ENCODE data around the gene NRK. TPM values are rescaled to one million over a fixed set of nuclear protein-coding genes. Genes with fewer than 3 reads are reported as not detected.
"Not testable (repeated sequence)": the region's sequence is repeated elsewhere in the genome, so short reads cannot be mapped to it uniquely, and the experiment has no call there.

The NRK gene
- total RNA-seq, 3 donors from 2014 or later = 0.16 to 2.6 (median 0.66) TPM

DNA sequence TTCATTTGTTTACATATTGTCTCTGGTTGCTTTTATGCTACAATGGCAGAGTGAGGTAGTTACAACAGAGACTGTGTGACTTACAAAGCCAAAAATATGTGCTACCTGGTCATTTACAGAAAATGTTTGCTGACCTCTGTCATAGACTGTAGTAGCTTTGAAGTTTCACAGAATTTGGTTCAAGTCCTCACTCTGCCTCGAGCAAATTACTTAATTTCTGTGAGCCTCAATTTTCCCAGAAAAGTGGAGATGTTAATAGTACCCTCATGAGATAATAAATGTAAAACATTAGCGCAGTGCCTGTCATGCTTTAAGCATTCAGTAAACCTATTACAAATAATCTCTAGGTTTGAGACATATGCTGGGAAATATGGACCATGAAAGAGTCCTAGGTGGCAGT, 18.4 kb upstream of the NRK start:
- Histone ChIP-seq H3K27ac (no peak overlapping the region), H3K4me3 (no peak overlapping the region), H3K4me1 (no peaks in the 10 kb centered on the region), H3K27me3 (no peaks in the 10 kb centered on the region), H3K36me3 (no peaks in the 10 kb centered on the region), H3K9me3 (peaks cover 15 to 17% of the 10 kb centered on the region in 2 donors)
- DNase-seq (ENCODE audit: low spot score in 2 of 2) = no peak
- intact Hi-C loops (cut with DNase I; ENCODE audit: low total_unique reads) = no loop called here
- TF ChIP-seq POLR2AphosphoS5 (IDR thresholded peaks at IDR 0.05) = no peak
- TF ChIP-seq POLR2A (IDR thresholded peaks at IDR 0.05) = no peak
- TF ChIP-seq, protein P1, sequence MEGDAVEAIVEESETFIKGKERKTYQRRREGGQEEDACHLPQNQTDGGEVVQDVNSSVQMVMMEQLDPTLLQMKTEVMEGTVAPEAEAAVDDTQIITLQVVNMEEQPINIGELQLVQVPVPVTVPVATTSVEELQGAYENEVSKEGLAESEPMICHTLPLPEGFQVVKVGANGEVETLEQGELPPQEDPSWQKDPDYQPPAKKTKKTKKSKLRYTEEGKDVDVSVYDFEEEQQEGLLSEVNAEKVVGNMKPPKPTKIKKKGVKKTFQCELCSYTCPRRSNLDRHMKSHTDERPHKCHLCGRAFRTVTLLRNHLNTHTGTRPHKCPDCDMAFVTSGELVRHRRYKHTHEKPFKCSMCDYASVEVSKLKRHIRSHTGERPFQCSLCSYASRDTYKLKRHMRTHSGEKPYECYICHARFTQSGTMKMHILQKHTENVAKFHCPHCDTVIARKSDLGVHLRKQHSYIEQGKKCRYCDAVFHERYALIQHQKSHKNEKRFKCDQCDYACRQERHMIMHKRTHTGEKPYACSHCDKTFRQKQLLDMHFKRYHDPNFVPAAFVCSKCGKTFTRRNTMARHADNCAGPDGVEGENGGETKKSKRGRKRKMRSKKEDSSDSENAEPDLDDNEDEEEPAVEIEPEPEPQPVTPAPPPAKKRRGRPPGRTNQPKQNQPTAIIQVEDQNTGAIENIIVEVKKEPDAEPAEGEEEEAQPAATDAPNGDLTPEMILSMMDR (IDR thresholded peaks at IDR 0.05) = no peak

DNA sequence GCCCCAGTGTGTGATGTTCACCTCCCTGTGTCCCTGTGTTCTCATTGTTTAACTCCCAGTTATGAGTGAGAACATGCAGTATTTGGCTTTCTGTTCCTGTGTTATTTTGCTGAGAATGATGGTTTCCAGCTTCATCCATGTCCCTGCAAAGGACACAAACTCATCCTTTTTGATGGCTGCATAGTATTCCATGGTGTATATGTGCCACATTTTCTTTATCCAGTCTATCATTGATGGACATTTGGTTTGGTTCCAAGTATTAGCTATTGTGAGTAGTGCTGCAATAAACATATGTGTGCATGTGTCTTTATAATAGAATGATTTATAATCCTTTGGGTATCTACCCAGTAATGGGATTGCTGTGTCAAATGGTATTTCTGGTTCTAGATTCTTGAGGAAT, 16.7 kb upstream of the NRK start:
- H3K4me1 ChIP-seq; intact Hi-C loops (cut with DNase I; ENCODE audit: low total_unique reads); H3K4me3 ChIP-seq; H3K27me3 ChIP-seq; H3K36me3 ChIP-seq; DNase-seq (ENCODE audit: low spot score in 2 of 2); H3K27ac ChIP-seq: not testable (repeated sequence)
- peaks cover 15 to 17% of the 10 kb centered on the region in 2 donors for H3K9me3 ChIP-seq

DNA sequence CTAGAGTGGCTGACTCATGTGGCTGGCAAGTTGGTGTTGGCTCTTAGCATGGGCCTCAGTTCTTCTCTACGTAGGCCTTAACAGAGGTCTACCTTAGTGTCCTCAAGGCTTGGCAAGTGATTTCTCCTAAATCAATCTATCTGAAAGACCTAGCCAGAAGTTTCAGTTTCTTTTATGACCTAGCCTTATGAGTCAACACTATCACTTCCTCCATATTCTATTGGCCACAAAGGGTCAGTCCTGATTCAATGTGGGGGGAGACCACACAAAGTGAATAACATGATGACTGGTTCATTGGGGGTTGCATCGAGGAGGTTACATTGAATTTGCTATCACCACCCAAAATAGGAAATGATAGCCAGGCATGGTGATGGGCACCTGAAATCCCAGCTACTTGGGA, 5.8 kb upstream of the NRK start:
- DNase-seq (ENCODE audit: low spot score in 2 of 2) = no peak
- intact Hi-C loops (cut with DNase I; ENCODE audit: low total_unique reads) = loop anchor here (5.0 kb wide), 1 partner anchor 1564 kb away; the partner anchor contains the start of gene ESX1

DNA sequence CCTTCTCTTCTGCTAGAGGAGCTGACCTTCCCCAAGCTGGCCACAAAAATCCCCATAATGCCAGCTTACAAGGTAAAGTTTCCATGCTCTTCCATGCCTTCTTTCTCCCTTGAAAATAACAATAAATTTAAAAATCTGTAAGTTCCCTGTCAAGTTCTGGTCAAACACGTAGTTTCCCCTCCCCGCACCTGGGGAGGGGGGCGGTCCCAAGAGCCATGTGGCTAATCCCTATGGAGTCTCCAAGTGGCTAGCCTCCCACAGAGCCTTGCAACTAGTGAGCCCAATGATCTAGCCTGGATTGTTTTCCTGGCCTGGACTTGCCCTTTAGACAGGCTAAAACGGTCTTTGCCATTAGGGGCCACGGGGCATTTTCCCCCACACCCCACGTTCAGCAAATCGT, 2.1 kb upstream of the NRK start:
- no peak overlapping the region for H3K27ac ChIP-seq
- DNase-seq (ENCODE audit: low spot score in 2 of 2) = no peak
- H3K9me3 ChIP-seq = no peaks in the 10 kb centered on the region
- H3K36me3 ChIP-seq = no peaks in the 10 kb centered on the region
- H3K27me3 ChIP-seq = peaks cover 0 to 69% of the 10 kb centered on the region in 2 donors
- intact Hi-C loops (cut with DNase I; ENCODE audit: low total_unique reads) = no loop called here
- TF ChIP-seq POLR2A (IDR thresholded peaks at IDR 0.05) (no peak), POLR2AphosphoS5 (IDR thresholded peaks at IDR 0.05) (no peak)
- no peaks in the 10 kb centered on the region for H3K4me1 ChIP-seq
- no peak overlapping the region for H3K4me3 ChIP-seq

More for the DNA sequence above, 5.8 kb upstream of the NRK start:
- Histone ChIP-seq H3K9me3 (no peaks in the 10 kb centered on the region), H3K27ac (no peak overlapping the region), H3K4me1 (no peaks in the 10 kb centered on the region), H3K27me3 (peaks cover 0 to 83% of the 10 kb centered on the region in 2 donors), H3K4me3 (no peak overlapping the region), H3K36me3 (no peaks in the 10 kb centered on the region)
- TF ChIP-seq POLR2AphosphoS5 (IDR thresholded peaks at IDR 0.05) (no peak), POLR2A (IDR thresholded peaks at IDR 0.05) (no peak)
- TF ChIP-seq, protein P1 (IDR thresholded peaks at IDR 0.05) = no peak

DNA sequence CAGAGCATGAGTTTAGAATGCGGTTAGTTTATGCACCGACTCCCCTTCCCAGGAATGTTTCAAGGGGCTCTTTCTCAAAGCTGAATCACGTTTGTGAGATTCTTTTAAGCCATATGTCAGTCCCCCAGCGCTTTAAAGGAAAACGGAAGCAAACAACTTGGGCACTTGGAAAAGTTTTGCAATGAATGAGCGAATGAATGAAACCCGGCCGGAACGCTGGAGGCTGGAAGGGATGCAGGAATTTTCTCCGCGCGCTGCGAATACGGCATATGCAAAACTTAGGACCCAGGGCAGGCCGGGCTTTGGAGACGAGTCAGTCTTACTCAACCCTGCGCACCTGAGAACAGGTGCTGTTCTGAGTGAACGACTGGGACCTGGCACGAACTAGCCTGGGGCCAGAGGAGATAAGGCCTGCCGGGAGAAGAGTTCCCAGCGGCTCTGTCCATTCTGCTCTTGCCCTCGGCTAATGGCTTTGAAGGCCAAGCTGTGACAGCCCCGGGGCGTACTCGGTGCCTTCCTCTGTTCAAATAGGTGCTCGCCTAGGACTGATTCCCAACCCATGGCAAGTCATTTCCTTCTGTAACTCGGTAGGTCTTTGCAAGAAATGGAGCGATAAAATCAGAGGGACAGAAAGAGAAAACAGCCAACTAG, 743 bp upstream of the NRK start:
- no peaks in the 10 kb centered on the region for H3K9me3 ChIP-seq
- peak in 1 of 2 donors; percentile 46 for DNase-seq (ENCODE audit: low spot score in 2 of 2)
- no peak overlapping the region for H3K27ac ChIP-seq
- H3K4me1 ChIP-seq = no peaks in the 10 kb centered on the region
- TF ChIP-seq, protein P1 (IDR thresholded peaks at IDR 0.05) = no peak
- TF ChIP-seq POLR2AphosphoS5 (IDR thresholded peaks at IDR 0.05) (no peak), POLR2A (IDR thresholded peaks at IDR 0.05) (no peak)
- H3K27me3 ChIP-seq = peaks cover 0 to 59% of the 10 kb centered on the region in 2 donors
- peak overlapping the region; percentile 35 to 60 (median 47) for H3K4me3 ChIP-seq
- intact Hi-C loops (cut with DNase I; ENCODE audit: low total_unique reads) = no loop called here
- H3K36me3 ChIP-seq = no peaks in the 10 kb centered on the region

DNA sequence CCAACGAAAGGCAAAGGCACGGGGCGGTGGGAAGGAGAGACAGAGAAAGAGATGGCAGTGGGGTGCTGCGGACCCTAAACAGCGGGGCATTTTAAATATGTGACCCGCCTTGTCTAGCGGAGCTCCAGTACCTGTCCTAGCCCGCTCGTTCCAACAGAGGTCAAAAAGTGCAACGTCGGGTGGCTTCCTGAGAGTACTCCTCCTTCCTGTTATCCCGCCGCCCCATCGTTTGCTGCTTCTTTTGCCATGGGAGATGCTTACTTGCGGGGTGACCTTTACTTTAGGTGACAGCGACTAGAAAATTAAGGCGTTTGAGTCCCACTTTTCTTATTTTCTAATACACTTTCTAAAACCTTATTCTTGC, 735 bp downstream of the NRK start:
- TF ChIP-seq, protein P1 (IDR thresholded peaks at IDR 0.05) = no peak
- TF ChIP-seq POLR2AphosphoS5 (IDR thresholded peaks at IDR 0.05) = no peak
- TF ChIP-seq POLR2A (IDR thresholded peaks at IDR 0.05) = no peak
- Histone ChIP-seq H3K4me3 (peak overlapping the region; percentile 35 to 60 (median 47)), H3K27me3 (peaks cover 0 to 54% of the 10 kb centered on the region in 2 donors), H3K9me3 (no peaks in the 10 kb centered on the region), H3K36me3 (no peaks in the 10 kb centered on the region), H3K4me1 (no peaks in the 10 kb centered on the region), H3K27ac (no peak overlapping the region)
- intact Hi-C loops (cut with DNase I; ENCODE audit: low total_unique reads) = no loop called here
- DNase-seq (ENCODE audit: low spot score in 2 of 2) = no peak

All from breast epithelium (tissue), 4 donors.